Endothelial cell of umbilical vein (primary cell): Measurements from ENCODE around the gene CIC. TPM values are rescaled to one million over a fixed set of nuclear protein-coding genes. Genes with fewer than 3 reads are reported as not detected.
A peak's percentile ranks its signal among the peaks of the same experiment; 100 is the strongest.

Source experiments
- BruUV-seq: library from RNA; stranded (reverse); fragments of 400-500 nt; replicated peaks from 2 replicates; lab custom pipeline; 2021; lab: Mats Ljungman, UMichigan
- CTCF ChIA-PET: fragments of 300-600, 350-600 bp; sonication (Branson Sonifier 250); formaldehyde crosslinking; loops from one replicate; lab custom pipeline; 2021; ENCODE audit warnings: antibody characterized with exemption, inconsistent platforms; lab: Charles Lee
- POLR2A ChIA-PET: fragments of 300-600, 350-600 bp; sonication (Branson Sonifier 250); formaldehyde crosslinking; loops from one replicate; lab custom pipeline; 2021; ENCODE audit warnings: antibody characterized with exemption, inconsistent platforms; lab: Charles Lee
- DNase-seq: peaks from one replicate; pipeline ENCODE4 v3.0.0-alpha.2; 2011; ENCODE audit warnings: low read depth, low spot score
- FAIRE-seq: peaks from 2 replicates; lab custom pipeline; 2011; peaks lifted over from hg19 to GRCh38; lab: Jason Lieb, UNC
- H2AFZ ChIP-seq: 2 replicates; pipeline ENCODE4 v1.6.0; 2012; ENCODE audit warnings: low read depth, low read length, control low read depth, inconsistent platforms
- H3K27ac ChIP-seq: 2 replicates; pipeline ENCODE4 v1.5.1; 2011; ENCODE audit warnings: low read depth, mild to moderate bottlenecking, control low read depth, low read length, moderate library complexity; ENCODE audit not compliant: insufficient read depth
- H3K27me3 ChIP-seq, 2 experiments: 2 replicates each; pipeline versions ENCODE4 v1.6.0 to v1.6.1; 2011; ENCODE audit warnings: low read length in 2 of 2, mixed read lengths in 1 of 2; ENCODE audit not compliant: control insufficient read depth in 2 of 2, insufficient read depth in 2 of 2
- H3K36me3 ChIP-seq, 2 experiments: 2 replicates in 1 of 2; 3 replicates in 1 of 2; pipeline ENCODE4 v1.5.1; 2011; ENCODE audit warnings: low read length in 2 of 2, mild to moderate bottlenecking in 1 of 2, moderate library complexity in 1 of 2; ENCODE audit not compliant: control insufficient read depth in 2 of 2, insufficient read depth in 2 of 2; ENCODE audit errors: extremely low read depth in 1 of 2
- H3K4me1 ChIP-seq: 3 replicates; pipeline ENCODE4 v1.5.1; 2011; ENCODE audit warnings: mild to moderate bottlenecking, low read length; ENCODE audit not compliant: control insufficient read depth, insufficient read depth; ENCODE audit errors: extremely low read depth
- H3K4me2 ChIP-seq: 2 replicates; pipeline ENCODE4 v1.6.1; 2011; ENCODE audit warnings: low read length, control low read depth, mixed read lengths; ENCODE audit not compliant: insufficient read depth
- H3K4me3 ChIP-seq, 3 experiments: fragments of 200-600 bp in 1 of 3; sonication (generic), shearing (Covaris generic) in 1 of 3; replicated peaks in 1 of 3; 2 replicates each; pipeline ENCODE4 v1.5.1; 2011 to 2016; ENCODE audit warnings: control low read depth in 3 of 3, low read length in 3 of 3, mild to moderate bottlenecking in 2 of 3, inconsistent platforms in 1 of 3, low read depth in 1 of 3, moderate library complexity in 1 of 3; ENCODE audit not compliant: insufficient read depth in 1 of 3
- H3K79me2 ChIP-seq: 2 replicates; pipeline ENCODE4 v1.6.0; 2012; ENCODE audit warnings: low read length, inconsistent platforms; ENCODE audit not compliant: control insufficient read depth, insufficient read depth
- H3K9ac ChIP-seq: replicated peaks from 2 replicates; pipeline ENCODE3; 2011; ENCODE audit warnings: low read length, control low read depth; ENCODE audit not compliant: insufficient read depth; ENCODE audit errors: extremely low read depth
- H3K9me1 ChIP-seq: replicated peaks from 3 replicates; pipeline ENCODE4 v1.6.0; 2011; ENCODE audit warnings: mild to moderate bottlenecking, low read length; ENCODE audit not compliant: control insufficient read depth, insufficient read depth; ENCODE audit errors: extremely low read depth
- H3K9me3 ChIP-seq: replicated peaks from 2 replicates; pipeline ENCODE4 v1.5.1; 2012; ENCODE audit warnings: low read length, inconsistent platforms; ENCODE audit not compliant: control insufficient read depth, insufficient read depth
- H4K20me1 ChIP-seq: replicated peaks from 2 replicates; pipeline ENCODE3; 2011; ENCODE audit warnings: mild to moderate bottlenecking, low read length; ENCODE audit not compliant: control insufficient read depth, insufficient read depth; ENCODE audit errors: extremely low read depth
- CTCF ChIP-seq, 2 donors: IDR thresholded peaks; 1 replicate in 1 of 2; 2 replicates in 1 of 2; pipeline ENCODE4 v1.5.1; 2011; ENCODE audit warnings: low read length in 2 of 2, mild to moderate bottlenecking in 2 of 2, moderate library complexity in 2 of 2, control low read depth in 1 of 2, inconsistent platforms in 1 of 2, low read depth in 1 of 2; ENCODE audit not compliant: insufficient read depth in 1 of 2; ENCODE audit errors: extremely low read depth in 1 of 2
- EZH2 ChIP-seq: IDR thresholded peaks from 2 replicates; pipeline ENCODE4 v1.6.1; 2012; ENCODE audit warnings: borderline replicate concordance, low read depth, mild to moderate bottlenecking, moderate library complexity, low read length, inconsistent platforms; ENCODE audit not compliant: severe bottlenecking
- FOS ChIP-seq: IDR thresholded peaks from 2 replicates; pipeline ENCODE4 v1.6.1; 2011; ENCODE audit warnings: mild to moderate bottlenecking, low read length, moderate library complexity, borderline replicate concordance; ENCODE audit not compliant: insufficient read depth
- GATA2 ChIP-seq: IDR thresholded peaks from 2 replicates; pipeline ENCODE4 v1.7.0; 2011; ENCODE audit warnings: low read depth, mild to moderate bottlenecking, moderate library complexity, mixed read lengths, low read length; ENCODE audit not compliant: insufficient read length, insufficient read depth
- JUN ChIP-seq: IDR thresholded peaks from 2 replicates; pipeline ENCODE4 v1.6.1; 2011; ENCODE audit warnings: borderline replicate concordance, low read depth; ENCODE audit not compliant: insufficient read length, insufficient read depth
- MAX ChIP-seq: IDR thresholded peaks from 2 replicates; pipeline ENCODE4 v1.6.1; 2011; ENCODE audit not compliant: insufficient read depth, insufficient read length
- POLR2A ChIP-seq: IDR thresholded peaks from 2 replicates; pipeline ENCODE4 v1.6.1; 2012; ENCODE audit warnings: low read depth, mild to moderate bottlenecking, control low read depth, low read length
- POLR2AphosphoS5 ChIP-seq: IDR thresholded peaks from 2 replicates; pipeline ENCODE4 v1.6.1; 2012; ENCODE audit warnings: low read depth, mild to moderate bottlenecking, control low read depth, low read length, moderate library complexity; ENCODE audit not compliant: insufficient read depth
- dilution Hi-C: fragments of 300-500 bp; cut with MboI; formaldehyde crosslinking; loops from one replicate; pipeline ENCODE4 v1.15.0; 2019; ENCODE audit warnings: low sequenced_read_pairs; ENCODE audit not compliant: extremely low pct_ligation_motif_present
- intact Hi-C: fragments of 100-400 bp; cut with micrococcal nuclease; formaldehyde crosslinking; loops from one replicate; pipeline ENCODE4 v1.10.0; 2022
- polyA plus RNA-seq, 4 experiments: library from polyadenylated mRNA; depleted of rRNA in 3 of 4; stranded (reverse) in 3 of 4; unstranded in 1 of 4; fragments of >200 nt; gene quantifications; 2 replicates each; pipeline versions ENCODE4 v1.2.1 to v1.2.3, GENCODE V29; 2011 to 2012; ENCODE audit warnings: missing spikeins in 1 of 4
- total RNA-seq: library from RNA; stranded (reverse); gene quantifications from 2 replicates; pipeline ENCODE4 v1.2.3, GENCODE V29; 2021

The CIC gene
- total and polyA plus RNA-seq, 2 donors (not counting 3 experiments of a cell fraction or from before 2014, with no cell fraction given): 18.4 to 86.0 TPM

GRCh38 chr19:42249769-42250168 is 19.3 kb upstream of the CIC start:
- Histone ChIP-seq H2AFZ (no peak overlapping the region), H3K9ac (no peak overlapping the region), H3K27me3 (no peaks in the 10 kb centered on the region), H3K79me2 (peaks cover 51% of the 10 kb centered on the region), H3K4me2 (no peak overlapping the region), H4K20me1 (no peaks in the 10 kb centered on the region), H3K9me3 (no peaks in the 10 kb centered on the region), H3K36me3 (peaks cover 7 to 27% of the 10 kb centered on the region in 2 experiments), H3K4me1 (peaks cover 37% of the 10 kb centered on the region), H3K9me1 (no peaks in the 10 kb centered on the region), H3K27ac (peak overlapping the region; percentile 67), H3K4me3 (no peak overlapping the region)
- dilution Hi-C loops (no loop called here), intact Hi-C loops (no loop called here)
- CTCF ChIA-PET: interaction anchor here (11.8 kb wide), 1 partner anchor 30 kb away, joined by 365 read pairs; no protein-coding TSS in a partner anchor
- DNase-seq: no peak
- POLR2A ChIA-PET: interaction anchor here (1.2 kb wide), 1 partner anchor 30 kb away, joined by 5 read pairs; no protein-coding TSS in a partner anchor
- no peak for FAIRE-seq
- TF ChIP-seq POLR2AphosphoS5: no peak
- TF ChIP-seq MAX: no peak
- no peak for TF ChIP-seq FOS
- no peak for TF ChIP-seq EZH2
- BruUV-seq: no TSS peak

GRCh38 chr19:42250183-42250665 is 18.8 kb upstream of the CIC start:
- no peaks in the 10 kb centered on the region for H3K9me1 ChIP-seq
- TF ChIP-seq JUN (no peak), POLR2A (no peak), EZH2 (no peak), GATA2 (no peak), CTCF (IDR thresholded peaks at IDR 0.05; ENCODE audit: extremely low read depth in 1 of 2, insufficient read depth in 1 of 2, low read depth in 1 of 2, low read length in 2 of 2) (no peak), POLR2AphosphoS5 (no peak)
- H3K27ac ChIP-seq: peak overlapping the region; percentile 67
- H3K4me3 ChIP-seq: peak overlapping the region in 2 of 3 experiments; percentile 18 to 25
- H2AFZ ChIP-seq: no peak overlapping the region
- H3K9ac ChIP-seq: peak overlapping the region; percentile 24
- peaks cover 7 to 27% of the 10 kb centered on the region in 2 experiments for H3K36me3 ChIP-seq
- peak overlapping the region; percentile 52 for H3K4me2 ChIP-seq
- H3K4me1 ChIP-seq: peaks cover 33% of the 10 kb centered on the region
- ChIA-PET POLR2A (interaction anchor here (0.7 to 1.2 kb wide), 3 partner anchors 20 to 29 kb away, joined by 3 to 5 read pairs (median 4); no protein-coding TSS in a partner anchor), CTCF (interaction anchor here (1.2 to 11.8 kb wide), 6 partner anchors 17 to 46 kb away, joined by 3 to 365 read pairs (median 5); no protein-coding TSS in a partner anchor)
- FAIRE-seq (no peak), DNase-seq (no peak)
- H3K79me2 ChIP-seq: peaks cover 53% of the 10 kb centered on the region
- intact Hi-C loops (no loop called here), dilution Hi-C loops (no loop called here)
- no peaks in the 10 kb centered on the region for H3K27me3 ChIP-seq
- no peaks in the 10 kb centered on the region for H3K9me3 ChIP-seq
- no peaks in the 10 kb centered on the region for H4K20me1 ChIP-seq
- no TSS peak for BruUV-seq
